Measurements from ENCODE around the gene MMAA.
"Not testable (repeated sequence)": the region's sequence is repeated elsewhere in the genome, so short reads cannot be mapped to it uniquely, and the experiment has no call there.

The MMAA gene

DNA sequence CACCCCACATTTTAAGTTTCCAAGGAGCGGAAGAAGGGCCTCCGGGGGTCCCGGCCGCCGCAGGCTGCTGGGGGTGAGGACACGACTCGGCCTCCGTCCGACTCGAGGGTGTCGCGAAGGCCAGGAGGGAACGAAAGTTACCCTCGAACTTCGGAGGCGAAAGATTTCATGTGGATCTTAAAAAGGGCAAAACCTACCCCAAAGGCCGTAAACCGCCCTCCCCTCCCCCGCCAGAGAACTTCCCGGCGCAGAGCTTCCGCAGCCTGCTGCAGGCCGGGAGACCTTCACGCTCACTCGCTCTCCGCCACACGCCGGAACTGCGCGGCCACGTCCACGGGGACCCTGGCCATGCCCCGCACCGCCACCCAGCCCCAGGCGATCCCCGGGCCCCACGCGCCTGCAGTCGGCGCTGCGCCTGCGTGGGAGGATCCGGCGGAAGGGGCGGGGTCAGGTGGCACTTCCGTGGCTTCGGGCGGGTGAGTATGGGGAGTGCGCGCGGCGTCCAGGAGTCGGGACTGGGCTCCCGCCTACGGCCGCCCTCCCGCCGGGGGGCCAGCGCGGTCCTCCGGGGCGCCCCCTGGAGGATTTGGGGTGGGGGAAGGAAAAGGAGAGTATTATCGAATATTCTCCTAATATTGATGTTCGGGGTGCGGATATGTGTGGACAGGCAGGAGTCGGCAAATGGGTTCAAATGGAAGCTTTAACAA lies at the start of gene MMAA:
Gene MMAA, plus strand, starts transcription at position 454 of the 707 bp plus-strand sequence. CDS start 19,755 bp downstream, outside the sequence.
- DNase-seq, result peak; percentile 86

DNA sequence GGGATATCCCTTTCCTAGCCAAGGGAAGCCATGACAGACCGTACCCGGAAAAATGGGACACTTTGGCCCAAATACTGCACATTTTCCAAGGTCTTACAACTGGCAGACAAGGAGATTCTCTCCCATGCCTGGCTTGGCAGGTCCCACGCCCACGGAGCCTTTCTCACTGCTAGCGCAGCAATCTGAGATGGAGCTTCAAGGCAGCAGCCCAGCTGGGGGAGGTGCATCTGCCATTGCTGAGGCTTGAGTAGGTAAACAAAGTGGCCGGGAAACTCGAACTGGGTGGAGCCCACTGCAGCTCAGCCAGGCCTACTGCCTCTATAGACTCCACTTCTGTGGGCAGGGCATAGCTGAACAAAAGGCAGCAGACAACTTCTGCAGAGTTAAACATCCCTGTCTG lies 44.6 kb upstream of the MMAA start:
- DNase-seq, result not testable (repeated sequence)

- no peak for DNase-seq
Measured at GRCh38 chr4:145580906-145581305, 38.3 kb upstream of the MMAA start.

- DNase-seq, result no peak
Measured at GRCh38 chr4:145583191-145584055, 35.8 kb upstream of the MMAA start.

- no peak for DNase-seq
Measured at GRCh38 chr4:145587088-145587754, 32.0 kb upstream of the MMAA start.

DNA sequence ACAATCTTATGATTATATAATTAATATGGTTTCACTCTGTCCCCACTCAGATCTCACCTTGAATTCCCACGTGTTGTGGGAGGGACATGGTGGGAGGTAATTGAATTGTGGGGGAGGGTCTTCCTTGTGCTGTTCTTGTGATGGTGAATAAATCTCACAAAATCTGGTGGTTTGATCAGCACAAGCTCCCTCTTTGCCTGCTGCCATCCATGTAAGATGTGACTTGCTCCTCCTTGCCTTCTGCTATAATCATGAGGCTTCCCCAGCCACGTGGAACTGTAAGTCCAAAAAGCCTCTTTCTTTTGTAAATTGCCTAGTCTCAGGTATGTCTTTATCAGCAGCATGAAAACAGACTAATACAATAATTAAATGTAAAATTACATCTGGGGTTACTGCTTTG lies 29.8 kb upstream of the MMAA start:
- not testable (repeated sequence) for DNase-seq

DNA sequence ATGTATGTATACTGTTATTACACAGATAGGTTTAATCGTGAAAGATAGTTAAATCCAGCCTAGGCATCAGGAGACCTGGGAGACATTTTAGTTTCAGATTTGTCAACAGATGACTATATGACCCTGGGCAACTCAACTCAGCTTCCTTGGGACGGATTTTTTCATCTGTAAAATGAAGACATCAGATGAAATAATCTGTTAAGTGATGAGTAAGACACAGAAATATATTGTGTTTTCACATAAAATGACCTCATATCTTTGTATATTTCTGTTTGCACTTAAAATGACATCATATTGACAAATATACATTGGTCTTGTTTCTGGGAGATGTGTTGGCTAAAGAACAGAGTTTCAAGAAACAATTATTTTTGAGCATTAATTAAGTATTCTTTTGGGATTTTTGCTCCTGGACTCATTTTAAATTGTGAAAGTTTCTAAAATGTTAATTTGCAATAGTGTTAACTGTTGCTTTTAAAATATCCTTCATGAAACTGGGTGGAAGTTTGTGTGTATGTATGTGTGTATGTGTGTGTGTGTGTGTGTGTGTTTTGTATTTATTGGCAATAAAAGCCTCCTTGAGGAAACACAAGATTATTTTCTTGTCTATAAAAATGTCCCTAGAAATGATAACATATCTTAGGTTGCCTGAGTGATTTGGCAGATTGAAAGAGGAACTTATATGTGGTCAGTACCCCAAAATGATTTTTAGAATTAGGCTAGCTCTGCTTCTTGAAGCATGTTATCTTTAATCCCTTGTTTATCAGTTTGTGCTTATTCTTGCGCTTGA lies 29.1 kb upstream of the MMAA start:
- no peak for DNase-seq

DNA sequence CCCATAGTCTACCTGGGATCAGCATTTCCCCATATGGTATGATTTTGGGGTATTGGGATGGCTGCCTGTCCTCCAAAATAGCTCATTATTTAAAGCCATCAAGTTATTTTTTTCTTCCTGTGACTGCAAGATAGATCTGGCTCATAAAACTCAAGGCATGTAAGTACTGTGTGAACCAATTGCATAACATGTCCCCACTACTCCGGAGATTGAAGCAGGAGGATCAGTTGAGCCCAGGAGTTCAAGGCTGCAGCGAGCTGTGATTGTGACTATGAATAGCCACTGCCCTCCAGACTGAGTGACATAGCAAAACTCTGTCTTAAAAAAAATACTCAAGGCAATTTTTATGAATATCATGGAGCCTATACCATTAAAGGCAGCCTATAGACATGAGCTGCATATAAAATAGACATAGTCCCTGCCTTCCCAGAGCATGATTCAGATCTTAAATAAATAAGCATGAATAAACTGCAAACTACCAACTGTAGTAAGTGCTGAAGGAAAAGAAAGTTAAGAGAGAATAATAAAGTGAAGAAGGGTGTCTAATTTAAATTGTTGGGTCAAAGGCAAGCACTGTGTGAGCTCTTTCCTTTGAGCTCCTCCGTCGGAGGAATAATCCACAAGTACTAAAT lies 16.9 kb upstream of the MMAA start:
- no peak for DNase-seq

DNA sequence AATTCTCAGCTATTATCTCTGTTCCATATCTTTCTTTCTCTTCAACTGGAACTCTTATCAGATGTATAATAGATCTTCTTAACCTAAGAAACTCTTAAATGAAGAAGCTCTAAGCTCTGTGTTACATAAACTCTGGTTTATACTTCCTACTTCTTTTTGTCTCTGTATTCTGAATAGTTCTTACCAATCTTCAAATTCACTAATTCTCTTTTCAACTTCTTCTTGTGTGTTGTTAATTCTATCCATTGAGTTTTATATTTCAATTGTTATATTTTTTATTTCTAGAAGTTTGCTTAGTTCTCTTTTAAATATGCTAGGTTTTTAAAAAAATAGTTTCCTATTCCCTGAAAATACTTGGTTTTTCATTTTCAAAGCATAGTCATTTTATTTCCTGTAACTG lies 13.2 kb upstream of the MMAA start:
- no peak for DNase-seq

GRCh38 chr4:145609481-145610427 lies 9.4 kb upstream of the MMAA start:
- DNase-seq, result peak; percentile 40

- no peak for DNase-seq
Measured at GRCh38 chr4:145613566-145614232, 5.5 kb upstream of the MMAA start.

GRCh38 chr4:145614233-145614610 lies 5.0 kb upstream of the MMAA start:
- DNase-seq, result no peak

GRCh38 chr4:145618210-145618931 lies 814 bp upstream of the MMAA start:
- DNase-seq, result peak; percentile 2

- peak; percentile 10 for DNase-seq
Measured at GRCh38 chr4:145619639-145619996, 433 bp downstream of the MMAA start.

GRCh38 chr4:145622067-145622466 lies 2.9 kb downstream of the MMAA start:
- DNase-seq, result not testable (repeated sequence)

DNA sequence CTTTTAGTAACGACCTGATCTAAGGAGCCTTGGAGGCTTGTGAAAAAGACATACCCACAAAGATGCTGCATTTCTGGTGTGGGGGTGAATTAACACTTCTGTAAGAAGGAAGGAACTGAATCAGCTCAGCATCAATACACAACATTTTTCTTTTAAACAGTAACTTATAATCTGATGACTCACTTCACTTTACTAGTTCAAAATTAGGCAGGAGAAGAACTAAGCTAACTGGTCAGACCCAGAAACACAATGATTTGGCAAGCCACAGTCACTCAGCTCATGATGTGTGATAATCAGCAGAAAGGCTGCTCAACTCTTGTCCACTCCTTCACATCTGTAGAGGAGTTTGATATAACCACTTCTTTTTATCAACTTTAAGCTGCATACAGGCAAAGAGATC lies 4.6 kb downstream of the MMAA start:
- DNase-seq, result peak; percentile 49

GRCh38 chr4:145625677-145626622 lies 6.8 kb downstream of the MMAA start:
- no peak for DNase-seq

DNA sequence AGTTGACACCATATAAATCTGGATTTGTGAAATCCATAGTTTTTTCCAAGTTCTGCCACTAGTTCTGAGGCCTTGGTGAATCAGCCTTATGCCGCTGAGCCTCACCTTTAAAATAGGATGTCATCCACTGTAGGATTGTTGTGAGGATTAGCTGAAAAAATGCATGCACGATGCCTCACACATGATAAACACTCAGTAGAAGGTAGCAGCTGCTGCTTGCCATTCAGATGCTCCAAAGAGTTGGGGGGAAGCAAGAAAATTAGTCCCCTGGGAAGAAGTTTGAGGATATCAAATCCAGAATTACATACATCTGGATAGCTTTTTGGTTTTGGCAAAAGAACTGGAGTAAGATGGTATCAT lies 7.4 kb downstream of the MMAA start:
- no peak for DNase-seq

DNA sequence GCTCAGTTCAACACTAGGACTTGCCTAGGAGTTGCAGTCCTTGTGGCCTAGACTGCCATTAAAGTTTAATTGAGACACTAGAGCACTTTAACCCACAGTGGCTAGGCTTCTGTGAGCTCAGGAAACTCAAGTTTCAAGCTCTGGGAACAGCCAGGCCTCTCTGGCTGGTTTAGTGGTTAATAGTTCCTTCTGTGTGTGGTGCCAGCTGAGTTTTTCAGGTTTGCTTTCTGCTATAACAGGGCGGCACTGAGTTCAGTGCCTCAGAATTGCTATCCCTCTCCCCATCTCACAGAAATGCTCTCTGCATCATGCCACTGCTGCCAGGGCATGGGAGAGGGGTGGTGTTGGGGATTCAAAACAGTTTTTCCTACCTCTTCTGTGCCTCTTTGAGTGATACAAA lies 15.9 kb downstream of the MMAA start:
- DNase-seq, result no peak
